Stimulated activated CD4-positive, alpha-beta T cell treated with anti-CD3 and anti-CD28 coated beads, Interleukin-4, amount 100 ng/mL, for 24 hours (primary cell): Measurements from ENCODE around the gene CFAP410.

Source experiments
- DNase-seq: peaks from one replicate; pipeline ENCODE4 v3.0.0-alpha.2; 2020

Gene CFAP410

DNA sequence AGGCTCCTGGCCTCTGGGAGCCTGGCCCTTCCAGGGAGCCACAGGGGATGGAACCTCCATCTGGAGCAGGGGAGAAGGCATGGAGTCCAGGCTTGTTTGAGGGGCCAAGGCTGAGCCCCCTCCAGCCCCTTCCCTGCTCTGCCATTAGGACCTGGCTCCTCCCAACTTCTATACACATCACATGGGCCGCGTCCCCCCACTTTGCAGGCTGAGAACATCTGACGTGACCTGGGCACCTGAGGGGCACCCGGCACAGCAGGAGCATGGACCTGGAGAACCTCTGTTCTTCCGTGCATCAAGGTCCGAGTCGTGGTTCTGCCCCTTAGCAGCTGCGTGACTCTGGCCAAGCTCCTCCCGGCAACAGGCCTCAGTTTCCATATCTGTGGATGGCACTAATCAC, 57.4 kb downstream of the CFAP410 start:
- DNase-seq, result no peak

DNA sequence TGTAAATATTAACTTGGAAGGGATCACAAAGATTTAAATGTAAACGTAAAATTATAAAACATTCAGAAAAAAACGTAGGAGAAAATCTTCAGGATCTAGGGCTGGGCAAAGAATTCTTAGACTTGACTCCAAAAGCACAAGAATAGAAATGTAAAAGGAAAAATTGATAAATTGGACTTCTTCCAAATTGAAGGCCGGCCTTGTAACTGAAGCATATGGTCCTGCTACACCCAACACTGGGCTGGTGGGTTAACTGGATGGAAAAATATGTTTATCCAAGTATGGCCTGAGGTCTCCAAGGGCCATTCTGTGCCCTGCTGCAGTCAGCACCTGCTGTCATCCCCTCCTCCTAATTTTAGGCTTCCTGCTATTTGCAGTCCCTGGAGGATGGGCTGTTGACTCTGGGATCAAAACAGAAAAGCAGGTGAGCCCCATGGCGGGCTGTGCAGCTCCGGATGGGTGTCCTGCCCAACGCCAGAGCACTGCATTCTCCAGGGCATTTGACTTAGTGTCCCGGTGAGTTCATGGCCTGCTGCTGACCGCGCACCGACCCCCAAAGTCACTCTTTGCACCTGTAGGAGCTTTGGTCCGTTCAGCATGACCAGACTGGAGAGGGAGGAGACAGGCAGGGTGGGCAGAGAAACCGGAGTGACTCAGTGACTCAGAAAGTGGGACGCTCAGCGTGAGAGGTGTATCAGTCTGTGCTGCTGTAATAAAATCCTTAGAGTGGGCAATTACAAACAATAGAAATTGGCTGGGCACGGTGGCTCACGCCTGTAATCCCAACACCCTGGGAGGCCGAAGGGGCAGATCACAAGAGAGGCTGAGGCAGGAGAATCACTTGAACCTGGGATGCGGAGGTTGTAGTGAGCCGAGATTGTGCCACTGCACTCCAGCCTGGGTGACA, 59.6 kb downstream of the CFAP410 start:
- no peak for DNase-seq
